ENCODE measurements around the gene MAP3K14. TPM values are rescaled to one million over a fixed set of nuclear protein-coding genes. Genes with fewer than 3 reads are reported as not detected.
"Not testable (repeated sequence)": the region's sequence is repeated elsewhere in the genome, so short reads cannot be mapped to it uniquely, and the experiment has no call there.

MAP3K14 gene
- total and polyA plus RNA-seq, 4 donors, result 1.2 to 7.8 (median 4.2) TPM

GRCh38 chr17:45253879-45254278 is 62.9 kb downstream of the MAP3K14 start:
- H3K36me3 ChIP-seq (ENCODE audit: control insufficient read depth in 4 of 4, insufficient read depth in 3 of 4, low read depth in 1 of 4, low read length in 3 of 4), result no peaks in the 10 kb centered on the region
- TF ChIP-seq FOXA2 (IDR thresholded peaks at IDR 0.05), result no peak
- TF ChIP-seq HNF4A (conservative IDR thresholded peaks at IDR 0.05), result no peak
- TF ChIP-seq CTCF (IDR thresholded peaks at IDR 0.05; ENCODE audit: low read depth, low read length, missing input control), result no peak
- no peak for TF ChIP-seq REST (IDR thresholded peaks at IDR 0.05)
- no peak for TF ChIP-seq ZBTB33 (IDR thresholded peaks at IDR 0.05)
- TF ChIP-seq MAX (IDR thresholded peaks at IDR 0.05), result no peak
- TF ChIP-seq SP1 (IDR thresholded peaks at IDR 0.05), result no peak
- TF ChIP-seq RXRA (IDR thresholded peaks at IDR 0.05), result no peak
- H3K4me3 ChIP-seq (ENCODE audit: low read depth in 1 of 3, low read length in 3 of 3), result no peak overlapping the region
- no peak for DNase-seq (ENCODE audit: low spot score)
- no peaks in the 10 kb centered on the region for H3K27me3 ChIP-seq (ENCODE audit: control insufficient read depth in 4 of 4, insufficient read depth in 4 of 4, low read length in 3 of 4)
- H3K27ac ChIP-seq (ENCODE audit: low read depth in 1 of 2, low read length in 2 of 2), result no peak overlapping the region
- no peaks in the 10 kb centered on the region for H3K4me1 ChIP-seq (ENCODE audit: control insufficient read depth in 4 of 4, insufficient read depth in 4 of 4, low read length in 3 of 4)
- H3K9me3 ChIP-seq (ENCODE audit: control insufficient read depth in 4 of 4, low read length in 3 of 4), result no peaks in the 10 kb centered on the region
- H3K9ac ChIP-seq (ENCODE audit: low read depth in 1 of 2, low read length in 2 of 2), result no peak overlapping the region
- 95% methylated on average over 4 of the region's 4 CpGs for WGBS

- not testable (repeated sequence) for H3K9me3 ChIP-seq (ENCODE audit: control insufficient read depth in 4 of 4, low read length in 3 of 4); DNase-seq (ENCODE audit: low spot score); H3K9ac ChIP-seq (ENCODE audit: low read depth in 1 of 2, low read length in 2 of 2); H3K4me1 ChIP-seq (ENCODE audit: control insufficient read depth in 4 of 4, insufficient read depth in 4 of 4, low read length in 3 of 4); H3K27me3 ChIP-seq (ENCODE audit: control insufficient read depth in 4 of 4, insufficient read depth in 4 of 4, low read length in 3 of 4); H3K27ac ChIP-seq (ENCODE audit: low read depth in 1 of 2, low read length in 2 of 2); H3K4me3 ChIP-seq (ENCODE audit: low read depth in 1 of 3, low read length in 3 of 3); H3K36me3 ChIP-seq (ENCODE audit: control insufficient read depth in 4 of 4, insufficient read depth in 3 of 4, low read depth in 1 of 4, low read length in 3 of 4)
- WGBS, result 87% methylated on average over 7 of the region's 7 CpGs
These were observed 63.6 kb downstream of the MAP3K14 start for GRCh38 chr17:45253237-45253636.

GRCh38 chr17:45251931-45252330 is 64.9 kb downstream of the MAP3K14 start:
- DNase-seq (ENCODE audit: low spot score), result no peak
- 69% methylated on average over 7 of the region's 7 CpGs for WGBS
- Histone ChIP-seq H3K27ac (ENCODE audit: low read depth in 1 of 2, low read length in 2 of 2) (no peak overlapping the region), H3K36me3 (ENCODE audit: control insufficient read depth in 4 of 4, insufficient read depth in 3 of 4, low read depth in 1 of 4, low read length in 3 of 4) (no peaks in the 10 kb centered on the region), H3K4me3 (ENCODE audit: low read depth in 1 of 3, low read length in 3 of 3) (no peak overlapping the region), H3K9me3 (ENCODE audit: control insufficient read depth in 4 of 4, low read length in 3 of 4) (no peaks in the 10 kb centered on the region), H3K9ac (ENCODE audit: low read depth in 1 of 2, low read length in 2 of 2) (no peak overlapping the region), H3K4me1 (ENCODE audit: control insufficient read depth in 4 of 4, insufficient read depth in 4 of 4, low read length in 3 of 4) (peaks cover 1 to 7% (median 4%) of the 10 kb centered on the region in 4 donors), H3K27me3 (ENCODE audit: control insufficient read depth in 4 of 4, insufficient read depth in 4 of 4, low read length in 3 of 4) (no peaks in the 10 kb centered on the region)
- no peak for TF ChIP-seq TAF1 (conservative IDR thresholded peaks at IDR 0.05)
- no peak for TF ChIP-seq NR2F2 (IDR thresholded peaks at IDR 0.05)
- TF ChIP-seq GABPA (IDR thresholded peaks at IDR 0.05 in 1 of 2, conservative IDR thresholded peaks at IDR 0.05 in 1 of 2), result no peak
- TF ChIP-seq JUND (IDR thresholded peaks at IDR 0.05), result no peak

Measured in liver (tissue), 9 donors.